NT2/D1 (cell line): Measurements from ENCODE around the gene MX2.

Experiments used
- YY1 ChIP-seq: IDR thresholded peaks from 2 replicates; pipeline ENCODE4 v1.6.1; 2011; ENCODE audit not compliant: insufficient read length, insufficient read depth
- ZNF274 ChIP-seq: IDR thresholded peaks from 2 replicates; pipeline ENCODE4 v1.6.1; 2011; ENCODE audit warnings: mild to moderate bottlenecking, low read depth, low read length

DNA sequence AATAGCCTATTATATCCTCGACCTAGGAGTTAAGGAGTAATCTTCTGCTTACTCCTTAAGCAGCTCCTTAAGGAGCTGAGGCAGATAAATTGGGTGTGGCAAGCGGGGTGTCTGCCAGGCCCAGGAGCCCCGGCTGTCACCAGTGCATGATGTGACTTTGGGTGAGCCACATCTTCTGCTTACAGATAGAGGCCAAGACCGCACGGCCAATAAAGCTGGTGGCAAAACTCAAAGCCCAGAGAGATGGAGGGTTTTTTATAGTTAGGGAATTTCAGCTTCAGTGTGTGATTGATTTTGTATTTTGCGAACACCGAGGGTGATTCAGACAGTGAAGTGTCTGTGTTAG, 9.8 kb downstream of the MX2 start:
- TF ChIP-seq ZNF274 (no peak), YY1 (no peak)
